K562 (cell line): ENCODE results near the gene IMPA2. TPM values are rescaled to one million over a fixed set of nuclear protein-coding genes. Genes with fewer than 3 reads are reported as not detected.

ENCODE experiments used
- ATAC-seq: fragments of 200-7000 bp; cut with Tn5 transposase; 3 replicates; pipeline ENCODE4 v1.9.1; 2020; ENCODE audit warnings: moderate library complexity
- BruUV-seq: library from RNA; stranded (reverse); fragments of 400-500 nt; replicated peaks from 2 replicates; lab custom pipeline; 2021; lab: Mats Ljungman, UMichigan
- CTCF ChIA-PET: fragments of 300-600 bp; formaldehyde crosslinking; extraction: SDS; loops from one replicate; lab custom pipeline; 2021; ENCODE audit warnings: low intra/inter-chr PET ratio; lab: Yijun Ruan, JAX
- POLR2A ChIA-PET: fragments of 300-600, 350-650 bp; sonication (Branson Sonifier 250); formaldehyde crosslinking; extraction: SDS; loops from one replicate; lab custom pipeline; 2021; ENCODE audit warnings: antibody characterized with exemption, inconsistent platforms; lab: Yijun Ruan, JAX
- DNase-seq, 4 experiments: peaks; one replicate each; pipeline versions ENCODE4 v3.0.0 to v3.0.0-alpha.2; 2011 to 2018; ENCODE audit warnings: low spot score in 3 of 4, mixed read lengths in 3 of 4; ENCODE audit errors: extremely low read depth in 1 of 4
- FAIRE-seq: peaks from 2 replicates; lab custom pipeline; 2011; peaks lifted over from hg19 to GRCh38; lab: Jason Lieb, UNC
- H2AFZ ChIP-seq: 2 replicates; pipeline ENCODE4 v1.6.0; 2011; ENCODE audit warnings: low read depth, low read length, control low read depth, inconsistent platforms
- H3K27ac ChIP-seq: fragments of 200-600 bp; 3 replicates; pipeline ENCODE4 v1.8.0; 2011; ENCODE audit warnings: low read depth, mild to moderate bottlenecking, control low read depth, inconsistent platforms, low read length, moderate library complexity, mixed read lengths; ENCODE audit errors: extremely low read depth
- H3K27me3 ChIP-seq, 2 experiments: fragments of 300-600 bp in 1 of 2; 2 replicates in 1 of 2; 3 replicates in 1 of 2; pipeline versions ENCODE4 v1.6.0 to v1.8.0; 2011; ENCODE audit warnings: inconsistent platforms in 2 of 2, low read length in 2 of 2, mild to moderate bottlenecking in 1 of 2, mixed read lengths in 1 of 2, moderate library complexity in 1 of 2; ENCODE audit not compliant: control insufficient read depth in 2 of 2, insufficient read depth in 2 of 2
- H3K36me3 ChIP-seq: fragments of 300-600 bp; 3 replicates; pipeline ENCODE4 v1.8.0; 2011; ENCODE audit warnings: mild to moderate bottlenecking, low read length, inconsistent platforms; ENCODE audit not compliant: control insufficient read depth, insufficient read depth
- H3K4me1 ChIP-seq, 2 experiments: fragments of 200-600 bp in 1 of 2; replicated peaks in 1 of 2; 2 replicates in 1 of 2; 3 replicates in 1 of 2; pipeline versions ENCODE4 v1.5.1 to v1.8.0; 2011; ENCODE audit warnings: inconsistent platforms in 2 of 2, low read length in 2 of 2, mild to moderate bottlenecking in 1 of 2, mixed read lengths in 1 of 2, moderate library complexity in 1 of 2; ENCODE audit not compliant: control insufficient read depth in 2 of 2, insufficient read depth in 2 of 2
- H3K4me2 ChIP-seq: 2 replicates; pipeline ENCODE4 v1.6.1; 2011; ENCODE audit warnings: low read length, control low read depth, inconsistent platforms, mixed read lengths; ENCODE audit not compliant: insufficient read depth
- H3K4me3 ChIP-seq: fragments of 200-600 bp; sonication (generic), shearing (Covaris generic); 2 replicates; pipeline ENCODE4 v1.5.1; 2016; ENCODE audit warnings: control low read depth, inconsistent platforms
- H3K79me2 ChIP-seq: fragments of 200-600 bp; 3 replicates; pipeline ENCODE4 v1.8.0; 2011; ENCODE audit warnings: low read length, inconsistent platforms; ENCODE audit not compliant: control insufficient read depth, insufficient read depth
- H3K9ac ChIP-seq, 2 experiments: 2 replicates each; pipeline versions ENCODE4 v1.6.0 to v1.6.1; 2011; ENCODE audit warnings: low read depth in 2 of 2, low read length in 2 of 2, control low read depth in 1 of 2, inconsistent platforms in 1 of 2, mild to moderate bottlenecking in 1 of 2, mixed read lengths in 1 of 2; ENCODE audit not compliant: insufficient read depth in 1 of 2
- H3K9me1 ChIP-seq: one replicate; pipeline ENCODE4 v1.6.0; 2011; ENCODE audit warnings: inconsistent platforms, mild to moderate bottlenecking, low read length, moderate library complexity; ENCODE audit not compliant: control insufficient read depth, insufficient read depth
- H3K9me3 ChIP-seq: replicated peaks from 2 replicates; pipeline ENCODE4 v1.5.1; 2011; ENCODE audit warnings: low read depth, low read length, inconsistent platforms; ENCODE audit not compliant: control insufficient read depth, insufficient read depth
- H4K20me1 ChIP-seq: replicated peaks from 2 replicates; pipeline ENCODE4 v1.6.1; 2011; ENCODE audit warnings: low read length, inconsistent platforms, mixed read lengths; ENCODE audit not compliant: control insufficient read depth, insufficient read depth
- BHLHE40 ChIP-seq: IDR thresholded peaks from 2 replicates; pipeline ENCODE4 v1.6.1; 2011; ENCODE audit warnings: low read length, improper control_type of control experiment
- ESRRA ChIP-seq: fragments of 450-650 bp; IDR thresholded peaks from 2 replicates; pipeline ENCODE4 v1.6.1; 2014; ENCODE audit warnings: low read depth, mild to moderate bottlenecking, moderate library complexity, borderline replicate concordance
- KDM5B ChIP-seq: fragments of 200-600 bp; sonication (generic); IDR thresholded peaks from 2 replicates; pipeline ENCODE4 v1.6.1; 2012; ENCODE audit warnings: low read depth, mild to moderate bottlenecking, moderate library complexity, low read length, control low read depth, inconsistent platforms; ENCODE audit not compliant: insufficient replicate concordance
- NR2C1 ChIP-seq, 2 experiments: fragments of 450-650 bp; IDR thresholded peaks; 2 replicates each; pipeline ENCODE4 v1.6.1; 2017; ENCODE audit warnings: mild to moderate bottlenecking in 2 of 2, antibody characterized with exemption in 1 of 2, inconsistent platforms in 1 of 2, missing compliant biosample characterization in 1 of 2, missing genetic modification characterization in 1 of 2
- WGBS: fragments of 100-300 bp; shearing (Covaris generic); methylation state at CpG from one replicate; pipeline ENCODE4 v1.1.6; 2016; ENCODE audit warnings: low coverage, mixed read lengths; ENCODE audit not compliant: insufficient coverage; ENCODE audit errors: missing lambda C conversion rate; 5-methylcytosine and 5-hydroxymethylcytosine counted together
- in situ Hi-C: fragments of 300-500 bp; cut with MboI; formaldehyde crosslinking; loops from 4 replicates; pipeline ENCODE4 v1.15.0; 2018; ENCODE audit warnings: inconsistent platforms, mixed read lengths
- intact Hi-C: fragments of 100-400 bp; cut with micrococcal nuclease; formaldehyde crosslinking; loops from 2 replicates; pipeline ENCODE4 v1.14.2; 2022
- polyA plus RNA-seq, 8 experiments: library from polyadenylated mRNA; depleted of rRNA in 4 of 8; stranded (reverse) in 5 of 8; unstranded in 3 of 8; fragments of >200 nt; fragmentation: Nextera tagmentation in 2 of 8; fragmentation: Illumina TruSeq in 1 of 8; extraction: Ambion mirVana in 2 of 8; extraction: Trizol in 1 of 8; gene quantifications; 2 replicates each; pipeline versions ENCODE4 v1.2.1 to v1.2.3, GENCODE V29; 2011 to 2014; ENCODE audit warnings: inconsistent platforms in 1 of 8, missing spikeins in 1 of 8
- total RNA-seq, 7 experiments: library from RNA; depleted of rRNA in 6 of 7; stranded (reverse); fragments of >200 nt in 6 of 7; fragmentation: Illumina TruSeq in 2 of 7; extraction: Trizol in 2 of 7; gene quantifications; 2 replicates each; pipeline versions ENCODE4 v1.2.1 to v1.2.3, GENCODE V29; 2011 to 2021; ENCODE audit warnings: low replicate concordance in 1 of 7

IMPA2 gene
- total and polyA plus RNA-seq, 9 of the 15 experiments (the other 6 are each of a cell fraction or from before 2014, with no cell fraction given) = 0.62 to 11.3 (median 5.7) TPM

DNA sequence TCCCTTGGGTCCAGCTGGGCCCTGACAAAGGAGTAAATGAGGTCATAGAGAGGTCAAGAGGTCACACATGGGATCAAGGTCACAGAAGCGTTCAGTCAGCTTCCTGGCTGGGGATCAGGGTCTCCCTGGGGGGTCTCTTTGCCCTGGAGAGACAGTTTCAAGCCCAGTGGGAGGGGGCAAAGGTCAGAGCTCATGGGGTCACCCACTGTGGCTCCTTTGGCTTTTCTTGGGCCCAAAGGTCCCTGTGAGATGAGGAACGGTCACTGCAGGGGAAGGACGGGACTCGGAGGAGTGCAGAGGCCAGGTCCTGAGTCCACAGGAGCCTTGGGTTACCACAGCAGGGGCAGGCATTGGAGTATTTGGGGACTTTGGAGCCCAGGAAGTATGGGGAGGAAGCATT, 81.7 kb downstream of the IMPA2 start:
- ChIA-PET POLR2A (interaction anchor here (0.8 kb wide), 1 partner anchor 13 kb away, joined by 4 read pairs; no protein-coding TSS in a partner anchor), CTCF (no interaction called here)
- no peaks in the 10 kb centered on the region for H3K79me2 ChIP-seq
- no peak overlapping the region for H3K27ac ChIP-seq
- whole genome bisulfite sequencing = 13% methylated on average over 4 of the region's 4 CpGs
- no peak for DNase-seq
- ATAC-seq = no peak
- H3K9me3 ChIP-seq = no peaks in the 10 kb centered on the region
- no TSS peak for BruUV-seq
- no peak for TF ChIP-seq BHLHE40
- TF ChIP-seq ESRRA = peak; percentile 61
- TF ChIP-seq NR2C1 (IDR thresholded peaks at IDR 0.05) = no peak
- peak; percentile 40; the same call in 1 of the 2 replicates for TF ChIP-seq NR2C1 (tag; IDR thresholded peaks at IDR 0.05)
- no peak for TF ChIP-seq KDM5B
- peaks cover 10 to 49% of the 10 kb centered on the region in 2 experiments; a peak in 4 of 5 replicates for H3K27me3 ChIP-seq
- no peak for FAIRE-seq
- H4K20me1 ChIP-seq = no peaks in the 10 kb centered on the region; the same call in 1 of the 2 replicates
- intact Hi-C loops = no loop called here
- no peak overlapping the region for H3K4me3 ChIP-seq
- no peak overlapping the region for H3K9ac ChIP-seq
- no peak overlapping the region for H2AFZ ChIP-seq
- H3K36me3 ChIP-seq = no peaks in the 10 kb centered on the region
- no peaks in the 10 kb centered on the region for H3K9me1 ChIP-seq
- no peak overlapping the region for H3K4me2 ChIP-seq
- peaks cover 0 to 28% of the 10 kb centered on the region in 2 experiments; a peak in 2 of 5 replicates for H3K4me1 ChIP-seq
- in situ Hi-C loops = no loop called here
